Neutrophil (primary cell): ENCODE measurements around the gene MYBPC1.

Experiments
- H3K27ac ChIP-seq: fragments of 200-600 bp; sonication (generic); 2 replicates; pipeline ENCODE4 v1.5.1; 2016; ENCODE audit warnings: mild to moderate bottlenecking, moderate library complexity
- H3K27me3 ChIP-seq: fragments of 200-600 bp; sonication (generic); 2 replicates; pipeline ENCODE4 v1.6.0; 2016; ENCODE audit warnings: mild to moderate bottlenecking
- H3K36me3 ChIP-seq: fragments of 200-600 bp; sonication (generic); 2 replicates; pipeline ENCODE4 v1.5.1; 2017
- H3K4me1 ChIP-seq, 2 experiments: fragments of 200-600 bp in 1 of 2; sonication (generic) in 1 of 2; 1 replicate in 1 of 2; 2 replicates in 1 of 2; pipeline versions ENCODE4 v1.5.1 to v1.6.1; 2013 to 2016; ENCODE audit warnings: low read depth in 1 of 2, low read length in 1 of 2, mild to moderate bottlenecking in 1 of 2, moderate library complexity in 1 of 2; ENCODE audit not compliant: control insufficient read depth in 1 of 2, insufficient read depth in 1 of 2
- H3K4me3 ChIP-seq, 2 experiments: fragments of 200-600 bp in 1 of 2; sonication (generic) in 1 of 2; 1 replicate in 1 of 2; 2 replicates in 1 of 2; pipeline ENCODE4 v1.5.1; 2013 to 2016; ENCODE audit warnings: low read depth in 1 of 2, low read length in 1 of 2, mild to moderate bottlenecking in 1 of 2, moderate library complexity in 1 of 2
- H3K9me3 ChIP-seq: fragments of 200-600 bp; sonication (generic); 2 replicates; pipeline ENCODE4 v1.5.1; 2016
- CTCF ChIP-seq: fragments of 200-600 bp; sonication (generic); IDR thresholded peaks from 2 replicates; pipeline ENCODE4 v1.5.1; 2016; ENCODE audit warnings: antibody characterized with exemption

Gene MYBPC1

GRCh38 chr12:101573743-101574142 lies 21.0 kb upstream of the MYBPC1 start:
- H3K36me3 ChIP-seq, result no peaks in the 10 kb centered on the region
- H3K27me3 ChIP-seq, result no peaks in the 10 kb centered on the region
- TF ChIP-seq CTCF, result no peak
- no peak overlapping the region for H3K27ac ChIP-seq
- no peaks in the 10 kb centered on the region for H3K9me3 ChIP-seq
- H3K4me3 ChIP-seq, result no peak overlapping the region
- no peaks in the 10 kb centered on the region for H3K4me1 ChIP-seq

- Histone ChIP-seq H3K4me3 (no peak overlapping the region), H3K4me1 (no peaks in the 10 kb centered on the region), H3K36me3 (no peaks in the 10 kb centered on the region), H3K9me3 (no peaks in the 10 kb centered on the region), H3K27me3 (no peaks in the 10 kb centered on the region), H3K27ac (no peak overlapping the region)
- no peak for TF ChIP-seq CTCF
Measured at GRCh38 chr12:101578417-101578816, 16.4 kb upstream of the MYBPC1 start.

DNA sequence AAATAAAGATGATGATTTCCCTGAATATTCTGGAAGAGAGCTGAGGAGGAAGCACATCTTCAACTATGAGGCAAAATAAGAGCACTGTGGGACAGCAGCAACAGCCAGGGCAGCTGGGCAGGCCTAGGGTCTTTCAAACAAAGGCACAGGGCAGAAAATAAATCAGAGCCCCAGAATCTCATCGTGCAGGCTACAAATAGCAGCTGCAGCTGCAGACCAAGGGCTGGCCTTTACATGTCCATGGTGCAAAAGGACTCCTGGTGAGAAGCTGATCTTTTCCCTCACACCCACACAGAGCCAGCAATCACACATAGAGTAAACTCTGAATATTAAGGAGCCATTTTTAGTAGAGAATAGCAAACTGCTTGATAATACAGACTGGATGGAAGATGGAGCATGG lies 13.6 kb upstream of the MYBPC1 start:
- Histone ChIP-seq H3K4me1 (no peaks in the 10 kb centered on the region), H3K36me3 (no peaks in the 10 kb centered on the region), H3K4me3 (no peak overlapping the region), H3K27ac (no peak overlapping the region), H3K9me3 (no peaks in the 10 kb centered on the region), H3K27me3 (no peaks in the 10 kb centered on the region)
- TF ChIP-seq CTCF, result no peak

- H3K36me3 ChIP-seq, result no peaks in the 10 kb centered on the region
- no peak overlapping the region for H3K4me3 ChIP-seq
- TF ChIP-seq CTCF, result no peak
- no peak overlapping the region for H3K27ac ChIP-seq
- no peaks in the 10 kb centered on the region for H3K9me3 ChIP-seq
- no peaks in the 10 kb centered on the region for H3K4me1 ChIP-seq
- no peaks in the 10 kb centered on the region for H3K27me3 ChIP-seq
Measured at GRCh38 chr12:101582937-101583336, 11.8 kb upstream of the MYBPC1 start.

DNA sequence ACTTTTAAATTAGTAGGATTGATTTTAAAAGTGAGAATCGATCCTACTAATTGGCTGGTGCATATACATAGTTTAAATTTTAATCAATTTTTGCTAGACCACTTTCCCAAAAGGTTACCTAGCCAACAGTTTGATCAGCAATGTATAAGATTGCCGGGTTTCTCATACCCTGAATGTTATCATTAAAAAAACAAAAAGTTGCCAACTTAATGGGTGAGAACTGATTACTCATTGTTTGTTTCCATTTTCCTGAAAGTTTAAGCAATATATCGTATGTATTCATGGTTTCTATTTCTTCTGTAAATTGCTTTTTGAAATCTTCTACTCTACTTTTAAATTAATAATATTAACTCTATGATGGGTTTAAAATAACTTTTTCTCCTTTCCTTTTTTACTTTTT lies 4.4 kb upstream of the MYBPC1 start:
- Histone ChIP-seq H3K27ac (no peak overlapping the region), H3K36me3 (no peaks in the 10 kb centered on the region), H3K4me3 (no peak overlapping the region), H3K9me3 (no peaks in the 10 kb centered on the region), H3K4me1 (no peaks in the 10 kb centered on the region), H3K27me3 (peaks cover 4% of the 10 kb centered on the region)
- TF ChIP-seq CTCF, result no peak

- H3K27me3 ChIP-seq, result peaks cover 4% of the 10 kb centered on the region
- no peaks in the 10 kb centered on the region for H3K36me3 ChIP-seq
Measured at GRCh38 chr12:101591781-101592180, 3.0 kb upstream of the MYBPC1 start.

More at GRCh38 chr12:101591781-101592180, 3.0 kb upstream of the MYBPC1 start:
- no peaks in the 10 kb centered on the region for H3K4me1 ChIP-seq
- TF ChIP-seq CTCF, result no peak
- H3K4me3 ChIP-seq, result no peak overlapping the region
- no peaks in the 10 kb centered on the region for H3K9me3 ChIP-seq
- no peak overlapping the region for H3K27ac ChIP-seq
